Prostate gland (tissue), 2 donors: ENCODE measurements around the gene THYN1. TPM values are rescaled to one million over a fixed set of nuclear protein-coding genes. Genes with fewer than 3 reads are reported as not detected.
A peak's percentile ranks its signal among the peaks of the same experiment; 100 is the strongest.

Experiments used
- DNase-seq: peaks from one replicate; pipeline ENCODE4 v3.0.0-alpha.2; 2019; ENCODE audit warnings: low spot score
- H3K27ac ChIP-seq, 2 donors: fragments of 200-600 bp; sonication (generic); 2 replicates each; pipeline ENCODE4 v1.5.1; 2017 to 2019
- H3K27me3 ChIP-seq: fragments of 200-600 bp; sonication (generic); replicated peaks from 2 replicates; pipeline ENCODE4 v1.5.1; 2019; ENCODE audit not compliant: insufficient read depth
- H3K36me3 ChIP-seq, 2 donors: fragments of 200-600 bp; sonication (generic); 1 replicate in 1 of 2; 2 replicates in 1 of 2; pipeline versions ENCODE4 v1.5.1 to v1.8.1; 2017 to 2019
- H3K4me1 ChIP-seq: fragments of 200-600 bp; sonication (generic); replicated peaks from 2 replicates; pipeline ENCODE4 v1.5.1; 2019
- H3K4me3 ChIP-seq, 2 donors: fragments of 200-600 bp; sonication (generic); 2 replicates each; pipeline ENCODE4 v1.5.1; 2017 to 2019
- H3K9me3 ChIP-seq: fragments of 200-600 bp; sonication (generic); 2 replicates; pipeline ENCODE4 v1.5.1; 2017
- CTCF ChIP-seq, 4 experiments: fragments of 200-600 bp in 2 of 4; fragments of 450-650 bp in 2 of 4; sonication (generic) in 2 of 4; IDR thresholded peaks; 1 replicate in 3 of 4; 2 replicates in 1 of 4; pipeline ENCODE4 v1.5.1; 2016 to 2019; ENCODE audit warnings: antibody characterized with exemption in 4 of 4, mild to moderate bottlenecking in 2 of 4, moderate library complexity in 2 of 4
- POLR2A ChIP-seq: fragments of 450-650 bp; IDR thresholded peaks from one replicate; pipeline ENCODE4 v1.6.1; 2016; ENCODE audit warnings: antibody characterized with exemption, mild to moderate bottlenecking
- POLR2AphosphoS5 ChIP-seq: sonication (generic); formaldehyde crosslinking; IDR thresholded peaks from one replicate; pipeline ENCODE4 v1.6.1; 2017; ENCODE audit warnings: antibody characterized with exemption
- WGBS: methylation state at CpG from one replicate; pipeline ENCODE4 v1.1.5; 2018; 5-methylcytosine and 5-hydroxymethylcytosine counted together
- intact Hi-C: fragments of 100-400 bp; cut with DNase I; formaldehyde crosslinking; loops from one replicate; pipeline ENCODE4 v1.14.2; 2022
- total RNA-seq, 2 donors: library from RNA; depleted of rRNA; stranded (reverse); fragments of >200 nt; gene quantifications; one replicate each; pipeline ENCODE4 v1.1.0, GENCODE V29; 2016

THYN1 gene
- total RNA-seq, 2 donors from 2014 or later = 48.5 to 59.7 TPM

DNA sequence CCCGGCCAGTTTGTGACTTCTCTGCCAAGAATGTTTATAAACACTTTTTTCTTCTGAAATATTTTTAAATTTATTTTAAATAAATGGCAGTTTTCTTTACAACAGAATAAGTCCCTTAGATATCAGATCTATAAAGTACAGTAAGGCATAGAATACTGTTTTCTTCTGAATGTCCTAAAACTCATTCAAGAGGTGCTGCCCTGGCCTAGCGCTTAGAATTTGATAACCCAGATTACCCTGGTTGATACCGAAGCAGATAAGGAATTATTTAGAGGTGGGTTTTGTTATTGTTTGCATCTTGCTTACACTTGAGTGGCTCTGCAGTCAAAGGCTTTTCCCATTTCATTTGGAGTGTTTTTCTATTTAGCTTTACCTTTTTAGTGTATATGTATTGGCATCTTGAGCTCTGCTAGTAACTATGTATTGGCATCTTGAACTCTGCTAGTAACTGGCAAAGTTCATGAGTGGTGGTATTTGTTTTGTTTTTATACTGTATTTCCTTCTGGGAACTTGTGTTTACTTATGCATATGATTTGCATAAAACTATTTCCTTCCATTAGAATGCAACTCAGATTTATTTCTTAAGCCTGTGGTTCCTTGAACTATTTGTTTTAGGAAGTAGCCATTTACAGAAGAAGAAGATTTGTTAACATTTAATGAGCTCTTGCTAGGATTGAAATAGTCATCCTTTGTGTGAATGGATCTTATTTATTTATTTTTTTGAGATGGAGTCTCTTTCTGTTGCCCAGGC, 1.5 kb upstream of the THYN1 start:
- peaks cover 2% of the 10 kb centered on the region for H3K4me1 ChIP-seq
- TF ChIP-seq POLR2A (no peak), CTCF (IDR thresholded peaks at IDR 0.05) (no peak), POLR2AphosphoS5 (no peak)
- H3K36me3 ChIP-seq = no peaks in the 10 kb centered on the region
- no peak for DNase-seq
- no peaks in the 10 kb centered on the region for H3K9me3 ChIP-seq
- intact Hi-C loops = loop anchor here (5.0 kb wide), 1 partner anchor 327 kb away; no protein-coding TSS in a partner anchor
- H3K4me3 ChIP-seq = peak overlapping the region in 1 of 2 donors; percentile 88
- H3K27ac ChIP-seq = peak overlapping the region in 1 of 2 donors; percentile 78
- WGBS = 71% methylated on average over 3 of the region's 3 CpGs
- H3K27me3 ChIP-seq = no peaks in the 10 kb centered on the region

DNA sequence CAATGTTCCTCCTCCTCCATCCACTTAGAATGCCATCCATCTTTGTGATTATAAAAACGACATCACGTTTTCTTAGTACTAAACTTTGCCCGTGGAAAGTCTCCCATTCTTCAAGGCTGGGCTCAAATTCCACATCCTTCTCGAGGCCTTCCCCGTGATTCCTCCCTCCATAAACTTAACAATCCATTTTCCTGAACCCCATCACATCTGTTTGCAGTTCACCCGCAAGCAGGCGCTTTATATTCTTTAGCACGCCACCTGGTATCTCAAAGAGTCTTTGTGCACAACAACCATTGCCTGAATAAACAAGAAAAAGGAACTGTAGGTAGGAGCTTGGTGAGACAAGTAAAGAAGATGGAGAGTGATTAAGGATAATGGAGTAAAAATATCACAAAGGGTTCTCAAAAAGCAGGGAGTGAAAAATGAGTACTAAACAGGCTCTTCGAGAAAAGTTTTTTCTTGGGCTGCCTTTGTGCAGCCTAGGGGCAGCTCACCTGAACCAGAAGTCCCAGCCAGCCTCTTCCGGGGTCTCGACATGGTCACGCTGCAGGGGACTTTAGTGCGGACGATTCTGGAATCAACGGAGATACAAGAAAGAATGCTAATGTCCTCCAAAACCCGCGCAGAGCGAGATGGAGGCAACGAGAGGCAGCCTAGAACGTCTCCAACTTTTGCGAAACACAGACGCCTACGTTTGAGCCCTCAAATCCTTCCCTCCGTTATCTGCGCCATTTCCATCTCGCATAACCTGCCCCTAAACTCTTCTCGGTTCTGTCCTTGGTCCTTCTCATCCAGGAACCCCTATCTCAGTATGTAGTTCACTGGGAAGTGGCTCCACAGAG, 585 bp downstream of the THYN1 start:
- 1% methylated on average over 27 of the region's 27 CpGs for WGBS
- no peak for DNase-seq
- Histone ChIP-seq H3K27ac (peak overlapping the region; percentile 51 to 78), H3K36me3 (peaks cover 0 to 4% of the 10 kb centered on the region in 2 donors), H3K4me1 (peaks cover 2% of the 10 kb centered on the region), H3K4me3 (peak overlapping the region; percentile 88 to 89), H3K27me3 (no peaks in the 10 kb centered on the region), H3K9me3 (no peaks in the 10 kb centered on the region)
- TF ChIP-seq POLR2AphosphoS5 (no peak), POLR2A (no peak), CTCF (IDR thresholded peaks at IDR 0.05) (no peak)
- intact Hi-C loops = loop anchor here (5.0 kb wide), 1 partner anchor 325 kb away; no protein-coding TSS in a partner anchor

- Histone ChIP-seq H3K4me3 (no peak overlapping the region), H3K4me1 (peaks cover 2% of the 10 kb centered on the region), H3K27me3 (no peaks in the 10 kb centered on the region), H3K9me3 (no peaks in the 10 kb centered on the region), H3K36me3 (peaks cover 0 to 4% of the 10 kb centered on the region in 2 donors), H3K27ac (no peak overlapping the region)
- DNase-seq = no peak
- intact Hi-C loops = loop anchor here (5.0 kb wide), 1 partner anchor 323 kb away; no protein-coding TSS in a partner anchor
- TF ChIP-seq POLR2AphosphoS5 = no peak
- TF ChIP-seq POLR2A = no peak
- no peak for TF ChIP-seq CTCF (IDR thresholded peaks at IDR 0.05)
- 95% methylated on average over 2 of the region's 2 CpGs for WGBS
Observed at GRCh38 chr11:134250675-134251074, 2.5 kb downstream of the THYN1 start.

- Histone ChIP-seq H3K36me3 (peaks cover 0 to 4% of the 10 kb centered on the region in 2 donors), H3K27ac (no peak overlapping the region), H3K4me3 (no peak overlapping the region), H3K9me3 (no peaks in the 10 kb centered on the region), H3K4me1 (peaks cover 2% of the 10 kb centered on the region), H3K27me3 (no peaks in the 10 kb centered on the region)
- TF ChIP-seq POLR2A (no peak), CTCF (IDR thresholded peaks at IDR 0.05) (no peak), POLR2AphosphoS5 (no peak)
- intact Hi-C loops = loop anchor here (5.0 kb wide), 1 partner anchor 323 kb away; no protein-coding TSS in a partner anchor
- 93% methylated on average over 3 of the region's 3 CpGs for WGBS
- DNase-seq = no peak
Observed at GRCh38 chr11:134250246-134250645, 2.9 kb downstream of the THYN1 start.
